Lower leg skin (tissue), 3 donors: Measurements from ENCODE around the gene MTNR1A.

Experiments used
- CTCF ChIP-seq, 3 donors: fragments of 450-650 bp; IDR thresholded peaks; one replicate each; pipeline ENCODE4 v1.5.1; 2016; ENCODE audit warnings: antibody characterized with exemption in 3 of 3, mild to moderate bottlenecking in 3 of 3, moderate library complexity in 2 of 3
- POLR2A ChIP-seq, 2 donors: fragments of 450-650 bp; IDR thresholded peaks; one replicate each; pipeline ENCODE4 v1.6.1; 2016 to 2017; ENCODE audit warnings: antibody characterized with exemption in 2 of 2, mild to moderate bottlenecking in 1 of 2, moderate library complexity in 1 of 2

- TF ChIP-seq CTCF (IDR thresholded peaks at IDR 0.05) (no peak), POLR2A (IDR thresholded peaks at IDR 0.05) (no peak)
Measured at GRCh38 chr4:186543206-186543605, 12.2 kb downstream of the MTNR1A start.
